Activated CD8-positive, alpha-beta T cell treated with anti-CD3 and anti-CD28 coated beads, Interleukin-2, amount 10 ng/mL, durations not matched to agents 7 days and 5 days (primary cell): ENCODE data around the gene KIAA1328. TPM values are rescaled to one million over a fixed set of nuclear protein-coding genes. Genes with fewer than 3 reads are reported as not detected.
"Not testable (repeated sequence)": the region's sequence is repeated elsewhere in the genome, so short reads cannot be mapped to it uniquely, and the experiment has no call there.

ENCODE experiments used
- ATAC-seq: fragments of 150-1000 bp; cut with Tn5 transposase; one replicate; pipeline ENCODE4 v1.10.0; 2021; ENCODE audit warnings: moderate library complexity
- CTCF ChIA-PET: fragments of 350-600 bp; sonication (Branson Sonifier 250); formaldehyde crosslinking; loops from one replicate; lab custom pipeline; 2021; ENCODE audit warnings: antibody characterized with exemption; lab: Charles Lee
- POLR2A ChIA-PET: fragments of 350-600 bp; sonication (Branson Sonifier 250); formaldehyde crosslinking; loops from one replicate; lab custom pipeline; 2021; ENCODE audit warnings: antibody characterized with exemption; lab: Charles Lee
- DNase-seq: peaks from one replicate; pipeline ENCODE4 v3.0.0-alpha.2; 2020
- H3K27ac Mint-ChIP-seq: one replicate; pipeline ENCODE4 v1.8.0; 2021; ENCODE audit warnings: mild to moderate bottlenecking, mixed read lengths
- H3K27me3 Mint-ChIP-seq: one replicate; pipeline ENCODE4 v1.8.0; 2021; ENCODE audit warnings: low read depth, mixed read lengths
- H3K36me3 Mint-ChIP-seq: one replicate; pipeline ENCODE4 v1.8.0; 2021; ENCODE audit warnings: low read depth, mixed read lengths
- H3K4me1 Mint-ChIP-seq: one replicate; pipeline ENCODE4 v1.8.0; 2021; ENCODE audit warnings: low read depth, mixed read lengths
- H3K4me3 Mint-ChIP-seq: one replicate; pipeline ENCODE4 v1.8.0; 2021; ENCODE audit warnings: mild to moderate bottlenecking, mixed read lengths
- H3K9me3 Mint-ChIP-seq: one replicate; pipeline ENCODE4 v1.8.0; 2022; ENCODE audit warnings: mixed read lengths; ENCODE audit not compliant: insufficient read depth
- total RNA-seq, 2 experiments: library from RNA; stranded (reverse); gene quantifications; one replicate each; pipeline ENCODE4 v1.2.3, GENCODE V29; 2021

The KIAA1328 gene
- total RNA-seq, 2 experiments from 2014 or later = 8.4 to 8.7 TPM

- DNase-seq (no peak), ATAC-seq (no peak)
- Mint-ChIP-seq H3K27ac (no peak overlapping the region), H3K36me3 (peaks cover 27% of the 10 kb centered on the region), H3K4me3 (no peak overlapping the region), H3K9me3 (peaks cover 27% of the 10 kb centered on the region), H3K27me3 (no peaks in the 10 kb centered on the region), H3K4me1 (no peaks in the 10 kb centered on the region)
- POLR2A ChIA-PET = no interaction called here
- CTCF ChIA-PET = interaction anchor here (1.0 kb wide), 1 partner anchor 22 kb away, joined by 5 read pairs; the partner anchor contains the start of genes KIAA1328 and TPGS2
Measured at GRCh38 chr18:36850527-36851201, 21.7 kb downstream of the KIAA1328 start.

DNA sequence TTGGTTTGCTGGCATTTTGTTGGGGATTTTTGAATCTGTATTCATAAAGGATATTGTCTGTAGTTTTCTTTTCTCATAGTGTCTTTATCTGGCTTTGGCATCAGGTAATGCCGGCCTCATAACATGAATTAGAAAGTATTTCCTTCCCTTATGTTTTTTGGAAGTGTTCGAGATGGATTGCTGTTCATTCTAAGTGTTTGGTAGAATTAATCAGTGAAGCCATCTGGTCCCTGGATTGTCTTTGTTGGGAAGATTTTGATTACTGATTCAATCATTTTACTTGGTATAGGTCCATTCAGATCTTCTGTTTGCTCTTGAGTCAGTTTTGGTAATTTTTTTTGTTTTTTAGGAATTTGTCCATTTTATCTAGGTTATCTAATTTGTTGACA is 22.3 kb downstream of the KIAA1328 start:
- Mint-ChIP-seq H3K4me3 (no peak overlapping the region), H3K27me3 (no peaks in the 10 kb centered on the region), H3K9me3 (peaks cover 27% of the 10 kb centered on the region), H3K4me1 (no peaks in the 10 kb centered on the region), H3K27ac (no peak overlapping the region), H3K36me3 (peaks cover 28% of the 10 kb centered on the region)
- DNase-seq (no peak), ATAC-seq (no peak)
- POLR2A ChIA-PET = no interaction called here
- CTCF ChIA-PET = no interaction called here

DNA sequence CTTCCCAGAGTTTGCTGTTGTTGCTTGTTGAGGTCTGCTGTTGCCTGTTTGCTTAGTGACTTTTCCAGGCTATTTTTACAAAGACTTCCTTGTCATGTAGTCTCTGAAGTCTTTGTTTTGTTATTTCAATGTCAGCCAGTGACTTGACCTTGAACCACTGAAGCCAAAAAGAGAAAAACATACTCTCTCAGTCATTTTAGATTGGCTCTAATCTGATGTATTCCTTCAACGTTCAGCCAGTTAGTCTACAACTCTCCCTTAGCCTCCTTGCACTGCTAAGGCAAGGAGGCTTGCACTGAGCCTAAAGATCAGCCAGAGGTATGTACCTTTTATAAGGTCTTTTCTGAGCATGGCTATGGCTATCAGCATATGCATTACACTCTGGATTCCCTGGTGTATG is 27.9 kb downstream of the KIAA1328 start:
- no peak overlapping the region for H3K4me3 Mint-ChIP-seq
- ChIA-PET CTCF (interaction anchor here (1.0 kb wide), 1 partner anchor 28 kb away, joined by 3 read pairs; the partner anchor contains the start of genes KIAA1328 and TPGS2), POLR2A (no interaction called here)
- H3K36me3 Mint-ChIP-seq = peaks cover 29% of the 10 kb centered on the region
- H3K27ac Mint-ChIP-seq = no peak overlapping the region
- ATAC-seq (no peak), DNase-seq (no peak)
- H3K4me1 Mint-ChIP-seq = no peaks in the 10 kb centered on the region
- H3K9me3 Mint-ChIP-seq = peaks cover 18% of the 10 kb centered on the region
- H3K27me3 Mint-ChIP-seq = no peaks in the 10 kb centered on the region

DNA sequence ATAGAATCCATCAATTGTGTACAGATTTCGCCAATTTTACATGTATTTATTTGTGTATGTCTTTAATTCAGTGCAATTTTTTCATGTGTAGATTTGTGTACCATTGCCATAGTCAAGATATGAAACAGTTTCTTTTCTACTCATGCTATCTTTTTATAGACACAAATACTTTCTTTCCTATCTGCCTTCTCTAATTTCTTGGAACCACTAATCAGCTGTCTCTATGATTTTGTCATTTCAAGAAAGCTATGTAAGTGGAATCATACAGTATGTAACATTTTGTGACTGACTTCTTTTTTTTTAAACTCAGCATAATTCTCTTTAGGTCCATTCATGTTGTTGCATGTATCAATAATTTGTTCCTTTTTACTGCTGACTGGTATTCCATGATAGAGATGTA is 33.3 kb downstream of the KIAA1328 start:
- H3K27me3 Mint-ChIP-seq = no peaks in the 10 kb centered on the region
- DNase-seq = no peak
- H3K27ac Mint-ChIP-seq = no peak overlapping the region
- H3K36me3 Mint-ChIP-seq = peaks cover 4% of the 10 kb centered on the region
- no peak overlapping the region for H3K4me3 Mint-ChIP-seq
- no peaks in the 10 kb centered on the region for H3K4me1 Mint-ChIP-seq
- no peaks in the 10 kb centered on the region for H3K9me3 Mint-ChIP-seq
- no peak for ATAC-seq
- POLR2A ChIA-PET = no interaction called here
- CTCF ChIA-PET = no interaction called here

DNA sequence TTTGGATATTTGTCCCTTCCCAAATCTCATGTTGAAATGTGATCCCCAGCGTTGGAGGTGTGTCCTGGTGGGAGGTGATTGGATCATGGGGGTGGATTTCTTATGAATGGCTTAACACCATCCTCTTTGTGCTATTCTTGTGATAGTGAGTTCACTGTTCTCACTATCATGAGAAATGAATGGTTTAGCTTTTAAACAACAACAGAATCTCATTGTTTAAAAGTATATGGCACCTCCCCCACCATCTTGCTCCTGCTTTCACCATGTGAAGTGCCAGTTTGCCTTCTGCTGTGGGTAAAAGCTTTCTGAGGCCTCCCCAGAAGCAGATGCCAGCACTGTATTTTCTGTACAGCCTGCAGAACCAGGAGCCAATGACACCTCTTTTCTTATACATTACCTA is 38.1 kb downstream of the KIAA1328 start:
- no peak for DNase-seq
- H3K9me3 Mint-ChIP-seq = no peaks in the 10 kb centered on the region
- ATAC-seq = no peak
- ChIA-PET CTCF (no interaction called here), POLR2A (no interaction called here)
- H3K27ac Mint-ChIP-seq = no peak overlapping the region
- H3K4me1 Mint-ChIP-seq = no peaks in the 10 kb centered on the region
- H3K4me3 Mint-ChIP-seq = no peak overlapping the region
- H3K27me3 Mint-ChIP-seq = no peaks in the 10 kb centered on the region
- peaks cover 6% of the 10 kb centered on the region for H3K36me3 Mint-ChIP-seq

- CTCF ChIA-PET = no interaction called here
- Mint-ChIP-seq H3K27me3 (no peaks in the 10 kb centered on the region), H3K36me3 (peaks cover 10% of the 10 kb centered on the region), H3K9me3 (no peaks in the 10 kb centered on the region), H3K27ac (no peak overlapping the region), H3K4me1 (peaks cover 4% of the 10 kb centered on the region), H3K4me3 (no peak overlapping the region)
- ATAC-seq (no peak), DNase-seq (no peak)
- POLR2A ChIA-PET = no interaction called here
Measured at GRCh38 chr18:36871801-36872200, 42.9 kb downstream of the KIAA1328 start.

DNA sequence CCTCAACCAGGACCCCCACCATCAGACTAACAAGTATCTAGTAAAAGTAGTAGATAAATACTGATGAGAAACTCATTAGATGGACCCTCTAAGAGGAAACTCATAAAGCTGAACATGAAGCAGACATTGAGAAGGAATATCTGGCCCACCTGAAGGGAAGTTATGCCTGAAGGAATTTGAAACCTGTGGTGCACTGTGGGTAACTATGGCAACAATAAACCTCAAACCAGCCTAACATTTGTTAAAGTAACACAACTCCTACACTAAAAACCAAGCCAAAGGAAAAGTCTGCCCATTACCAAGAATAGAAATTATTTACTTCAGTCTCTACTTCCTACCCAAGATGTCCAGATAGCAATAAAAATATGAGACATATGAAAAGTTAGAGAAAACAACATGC is 43.4 kb downstream of the KIAA1328 start:
- H3K4me1 Mint-ChIP-seq = peaks cover 4% of the 10 kb centered on the region
- no peaks in the 10 kb centered on the region for H3K9me3 Mint-ChIP-seq
- H3K4me3 Mint-ChIP-seq = no peak overlapping the region
- peaks cover 10% of the 10 kb centered on the region for H3K36me3 Mint-ChIP-seq
- no peak overlapping the region for H3K27ac Mint-ChIP-seq
- ChIA-PET CTCF (no interaction called here), POLR2A (no interaction called here)
- H3K27me3 Mint-ChIP-seq = no peaks in the 10 kb centered on the region
- no peak for ATAC-seq
- no peak for DNase-seq

- H3K4me3 Mint-ChIP-seq, ATAC-seq, H3K9me3 Mint-ChIP-seq, H3K27me3 Mint-ChIP-seq, POLR2A ChIA-PET, H3K27ac Mint-ChIP-seq, H3K4me1 Mint-ChIP-seq, CTCF ChIA-PET, DNase-seq: not testable (repeated sequence)
- peaks cover 10% of the 10 kb centered on the region for H3K36me3 Mint-ChIP-seq
Measured at GRCh38 chr18:36873826-36874225, 44.9 kb downstream of the KIAA1328 start.

GRCh38 chr18:36879796-36880195 is 50.9 kb downstream of the KIAA1328 start:
- H3K4me1 Mint-ChIP-seq, H3K36me3 Mint-ChIP-seq, CTCF ChIA-PET, H3K27ac Mint-ChIP-seq, DNase-seq, ATAC-seq, H3K27me3 Mint-ChIP-seq, H3K9me3 Mint-ChIP-seq, H3K4me3 Mint-ChIP-seq, POLR2A ChIA-PET: not testable (repeated sequence)

GRCh38 chr18:36885981-36886380 is 57.1 kb downstream of the KIAA1328 start:
- H3K27me3 Mint-ChIP-seq = no peaks in the 10 kb centered on the region
- ATAC-seq (no peak), DNase-seq (no peak)
- H3K36me3 Mint-ChIP-seq = peaks cover 2% of the 10 kb centered on the region
- H3K4me3 Mint-ChIP-seq = no peak overlapping the region
- no peak overlapping the region for H3K27ac Mint-ChIP-seq
- peaks cover 7% of the 10 kb centered on the region for H3K4me1 Mint-ChIP-seq
- ChIA-PET CTCF (interaction anchor here (0.8 kb wide), 1 partner anchor 13 kb away, joined by 3 read pairs; no protein-coding TSS in a partner anchor), POLR2A (no interaction called here)
- H3K9me3 Mint-ChIP-seq = peaks cover 4% of the 10 kb centered on the region

- ATAC-seq (no peak), DNase-seq (no peak)
- Mint-ChIP-seq H3K36me3 (no peaks in the 10 kb centered on the region), H3K4me1 (peaks cover 7% of the 10 kb centered on the region), H3K27ac (no peak overlapping the region), H3K4me3 (no peak overlapping the region), H3K9me3 (peaks cover 4% of the 10 kb centered on the region), H3K27me3 (no peaks in the 10 kb centered on the region)
- ChIA-PET POLR2A (no interaction called here), CTCF (no interaction called here)
Measured at GRCh38 chr18:36887114-36887513, 58.2 kb downstream of the KIAA1328 start.

DNA sequence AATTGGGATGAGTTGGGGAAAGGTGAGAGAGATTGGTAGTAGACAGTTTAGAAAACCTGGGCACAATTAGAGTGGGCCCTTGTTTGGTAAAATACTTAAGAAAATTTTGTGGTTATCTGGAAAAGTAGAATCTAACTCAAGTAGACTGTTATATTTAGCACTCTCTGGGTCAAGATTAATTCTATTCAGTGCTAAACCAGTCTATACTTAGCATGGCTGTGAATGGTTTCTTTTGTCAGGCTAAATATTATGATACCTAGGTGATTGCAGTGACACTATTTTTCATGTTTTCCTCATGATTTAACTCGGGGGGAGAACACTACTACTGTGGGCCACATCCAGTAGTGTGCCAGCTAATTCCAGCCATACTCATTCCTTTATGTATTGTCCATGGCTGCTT is 58.9 kb downstream of the KIAA1328 start:
- no peak for ATAC-seq
- POLR2A ChIA-PET = no interaction called here
- peaks cover 4% of the 10 kb centered on the region for H3K9me3 Mint-ChIP-seq

GRCh38 chr18:36888778-36889177 is 59.9 kb downstream of the KIAA1328 start:
- Mint-ChIP-seq H3K4me1 (peaks cover 7% of the 10 kb centered on the region), H3K27ac (no peak overlapping the region), H3K9me3 (peaks cover 4% of the 10 kb centered on the region), H3K36me3 (no peaks in the 10 kb centered on the region), H3K4me3 (no peak overlapping the region), H3K27me3 (no peaks in the 10 kb centered on the region)
- ATAC-seq (no peak), DNase-seq (no peak)
- POLR2A ChIA-PET = no interaction called here
- CTCF ChIA-PET = no interaction called here

More for the DNA sequence above, 58.9 kb downstream of the KIAA1328 start:
- Mint-ChIP-seq H3K27ac (no peak overlapping the region), H3K27me3 (no peaks in the 10 kb centered on the region), H3K36me3 (no peaks in the 10 kb centered on the region), H3K4me1 (peaks cover 7% of the 10 kb centered on the region), H3K4me3 (no peak overlapping the region)
- CTCF ChIA-PET = no interaction called here
- DNase-seq = no peak
